OCI-LY3 (cell line): Measurements from ENCODE around the gene GPR37L1.
A peak's percentile ranks its signal among the peaks of the same experiment; 100 is the strongest.

Experiments
- H2AFZ ChIP-seq: fragments of 200-600, 300-600 bp; shearing (Covaris generic); 2 replicates; pipeline ENCODE4 v1.6.0; 2014; ENCODE audit warnings: antibody characterized with exemption, low read depth, low read length
- H3K27ac ChIP-seq: fragments of 200-600, 300-600 bp; sonication (generic); 2 replicates; pipeline ENCODE4 v1.5.1; 2014; ENCODE audit warnings: mild to moderate bottlenecking, low read length, moderate library complexity, mixed read lengths
- H3K27me3 ChIP-seq: fragments of 200-600, 300-600 bp; sonication (generic); 2 replicates; pipeline ENCODE4 v1.6.1; 2014; ENCODE audit warnings: low read depth, low read length, mixed read lengths
- H3K36me3 ChIP-seq: fragments of 200-600, 300-600 bp; sonication (generic); replicated peaks from 2 replicates; pipeline ENCODE3; 2014; ENCODE audit warnings: low read depth, low read length, mixed read lengths
- H3K4me1 ChIP-seq: fragments of 300-600, 200-600 bp; sonication (generic); 2 replicates; pipeline ENCODE4 v1.6.1; 2014; ENCODE audit warnings: low read length, mixed read lengths
- H3K4me2 ChIP-seq: fragments of 200-600, 300-600 bp; sonication (generic); 2 replicates; pipeline ENCODE4 v1.6.1; 2014; ENCODE audit warnings: low read length, mixed read lengths
- H3K4me3 ChIP-seq: fragments of 300-600, 200-600 bp; sonication (generic); 2 replicates; pipeline ENCODE4 v1.5.1; 2014; ENCODE audit warnings: antibody characterized with exemption, mild to moderate bottlenecking, low read length, moderate library complexity
- H3K79me2 ChIP-seq: fragments of 300-600, 200-600 bp; shearing (Covaris generic); 2 replicates; pipeline ENCODE4 v1.6.1; 2014; ENCODE audit warnings: mild to moderate bottlenecking, low read length, mixed read lengths
- H3K9ac ChIP-seq: fragments of 300-600, 200-600 bp; shearing (Covaris generic); 2 replicates; pipeline ENCODE4 v1.6.0; 2014; ENCODE audit warnings: mild to moderate bottlenecking, low read length, moderate library complexity
- H3K9me3 ChIP-seq: fragments of 200-600, 300-600 bp; shearing (Covaris generic); 2 replicates; pipeline ENCODE4 v1.6.1; 2014; ENCODE audit warnings: low read length, mixed read lengths; ENCODE audit not compliant: insufficient read depth
- H4K20me1 ChIP-seq: fragments of 200-600, 300-600 bp; sonication (generic); 2 replicates; pipeline ENCODE4 v1.6.1; 2016; ENCODE audit warnings: low read length, mixed read lengths; ENCODE audit not compliant: insufficient read depth
- CTCF ChIP-seq: fragments of 200-600, 300-600 bp; sonication (generic); IDR thresholded peaks from 2 replicates; pipeline ENCODE4 v1.5.1; 2014; ENCODE audit warnings: antibody characterized with exemption, low read length, low read depth
- EZH2phosphoT487 ChIP-seq: fragments of 200-600 bp; shearing (Covaris generic); IDR thresholded peaks from 2 replicates; pipeline ENCODE4 v1.6.1; 2018; ENCODE audit warnings: antibody characterized with exemption, mixed run types, low read depth

The GPR37L1 gene

GRCh38 chr1:202143011-202143767 is 20.5 kb downstream of the GPR37L1 start:
- Histone ChIP-seq H3K79me2 (peaks cover 64% of the 10 kb centered on the region), H3K4me3 (peak overlapping the region; percentile 95), H3K9me3 (no peaks in the 10 kb centered on the region), H3K4me1 (peaks cover 13% of the 10 kb centered on the region), H4K20me1 (peaks cover 46% of the 10 kb centered on the region), H3K27me3 (no peaks in the 10 kb centered on the region), H3K36me3 (peaks cover 23% of the 10 kb centered on the region), H3K4me2 (peak overlapping the region; percentile 94), H2AFZ (no peak overlapping the region), H3K27ac (peak overlapping the region; percentile 74), H3K9ac (peak overlapping the region; percentile 93)
- TF ChIP-seq EZH2phosphoT487 (no peak), CTCF (no peak)

GRCh38 chr1:202143768-202144401 is 21.2 kb downstream of the GPR37L1 start:
- TF ChIP-seq CTCF (no peak), EZH2phosphoT487 (no peak)
- peak overlapping the region; percentile 93 for H3K9ac ChIP-seq
- H3K4me2 ChIP-seq = peak overlapping the region; percentile 94
- peak overlapping the region; percentile 74 for H3K27ac ChIP-seq
- H3K36me3 ChIP-seq = peaks cover 18% of the 10 kb centered on the region
- no peak overlapping the region for H2AFZ ChIP-seq
- H3K9me3 ChIP-seq = no peaks in the 10 kb centered on the region
- H3K4me1 ChIP-seq = peaks cover 13% of the 10 kb centered on the region
- H3K4me3 ChIP-seq = peak overlapping the region; percentile 95
- peaks cover 57% of the 10 kb centered on the region for H3K79me2 ChIP-seq
- H4K20me1 ChIP-seq = peaks cover 39% of the 10 kb centered on the region
- H3K27me3 ChIP-seq = no peaks in the 10 kb centered on the region

- H3K4me1 ChIP-seq = peaks cover 13% of the 10 kb centered on the region
- TF ChIP-seq CTCF = no peak
- no peak for TF ChIP-seq EZH2phosphoT487
- H3K9me3 ChIP-seq = no peaks in the 10 kb centered on the region
- H3K27me3 ChIP-seq = no peaks in the 10 kb centered on the region
- peak within 1 kb of the TSS; percentile 93 for H3K9ac ChIP-seq
- H3K4me2 ChIP-seq = peak within 1 kb of the TSS; percentile 96
- peaks cover 18% of the 10 kb centered on the region for H3K36me3 ChIP-seq
- peak within 1 kb of the TSS; percentile 93 for H2AFZ ChIP-seq
- H3K4me3 ChIP-seq = peak within 1 kb of the TSS; percentile 95
- peaks cover 36% of the 10 kb centered on the region for H4K20me1 ChIP-seq
- peak within 1 kb of the TSS; percentile 74 for H3K27ac ChIP-seq
- peaks cover 54% of the 10 kb centered on the region for H3K79me2 ChIP-seq
These were observed 21.8 kb downstream of the GPR37L1 start, which contains the start of gene ARL8A for GRCh38 chr1:202144402-202145067. Gene ARL8A (minus strand): TSS chr1:202144737. CDS start chr1:202144572, 165 bp downstream.
